Vagina (tissue), 2 donors: ENCODE measurements around the gene ALKBH6. TPM values are rescaled to one million over a fixed set of nuclear protein-coding genes. Genes with fewer than 3 reads are reported as not detected.
"Not testable (repeated sequence)": the region's sequence is repeated elsewhere in the genome, so short reads cannot be mapped to it uniquely, and the experiment has no call there.

ENCODE experiments used
- DNase-seq, 2 donors: peaks; one replicate each; pipeline ENCODE4 v3.0.0-alpha.2; 2017; ENCODE audit errors: extremely low spot score in 2 of 2
- H3K27ac ChIP-seq: fragments of 200-600 bp; sonication (generic); one replicate; pipeline ENCODE4 v1.5.1; 2019
- H3K27me3 ChIP-seq: fragments of 200-600 bp; sonication (generic); one replicate; pipeline ENCODE4 v1.5.1; 2019
- H3K36me3 ChIP-seq, 2 donors: fragments of 200-600 bp; sonication (generic); one replicate each; pipeline ENCODE4 v1.5.1; 2017 to 2019
- H3K4me1 ChIP-seq: fragments of 200-600 bp; sonication (generic); one replicate; pipeline ENCODE4 v1.5.1; 2019
- H3K4me3 ChIP-seq, 2 donors: fragments of 200-600 bp; sonication (generic); 1 replicate in 1 of 2; 2 replicates in 1 of 2; pipeline ENCODE4 v1.5.1; 2016 to 2019
- H3K9me3 ChIP-seq: fragments of 200-600 bp; sonication (generic); one replicate; pipeline ENCODE4 v1.5.1; 2019
- CTCF ChIP-seq, 3 experiments: fragments of 450-650 bp in 2 of 3; fragments of 200-600 bp in 1 of 3; sonication (generic) in 1 of 3; IDR thresholded peaks; one replicate each; pipeline ENCODE4 v1.5.1; 2017 to 2019; ENCODE audit warnings: antibody characterized with exemption in 3 of 3, mild to moderate bottlenecking in 2 of 3, moderate library complexity in 2 of 3
- POLR2A ChIP-seq, 2 donors: fragments of 450-650 bp; IDR thresholded peaks; one replicate each; pipeline ENCODE4 v1.6.1; 2017; ENCODE audit warnings: antibody characterized with exemption in 2 of 2, mild to moderate bottlenecking in 2 of 2, moderate library complexity in 2 of 2
- POLR2AphosphoS5 ChIP-seq, 2 donors: sonication (generic); formaldehyde crosslinking; IDR thresholded peaks; one replicate each; pipeline ENCODE4 v1.9.0; 2017; ENCODE audit warnings: antibody characterized with exemption in 2 of 2, mild to moderate bottlenecking in 2 of 2, low read depth in 1 of 2; ENCODE audit not compliant: insufficient read depth in 1 of 2
- intact Hi-C: fragments of 100-400 bp; cut with DNase I; formaldehyde crosslinking; loops from one replicate; pipeline ENCODE4 v1.15.1; 2023
- total RNA-seq: library from RNA; depleted of rRNA; stranded (reverse); fragments of >200 nt; gene quantifications from one replicate; pipeline ENCODE4 v1.2.3, GENCODE V29; 2016

Gene ALKBH6
- total RNA-seq, 1 donor from 2014 or later: 21.9 TPM

GRCh38 chr19:36049080-36049698 is 35.2 kb upstream of the ALKBH6 start:
- intact Hi-C loops: no loop called here
- H3K36me3 ChIP-seq: no peaks in the 10 kb centered on the region
- H3K27ac ChIP-seq: no peak overlapping the region
- no peak overlapping the region for H3K4me3 ChIP-seq
- H3K9me3 ChIP-seq: no peaks in the 10 kb centered on the region
- no peaks in the 10 kb centered on the region for H3K27me3 ChIP-seq
- H3K4me1 ChIP-seq: peaks cover 16% of the 10 kb centered on the region
- no peak for TF ChIP-seq POLR2A (IDR thresholded peaks at IDR 0.05)
- TF ChIP-seq POLR2AphosphoS5 (IDR thresholded peaks at IDR 0.05; ENCODE audit: insufficient read depth in 1 of 2, low read depth in 1 of 2): no peak
- TF ChIP-seq CTCF (IDR thresholded peaks at IDR 0.05): no peak
- no peak for DNase-seq

GRCh38 chr19:36047835-36048234 is 33.8 kb upstream of the ALKBH6 start:
- H3K27me3 ChIP-seq: no peaks in the 10 kb centered on the region
- H3K36me3 ChIP-seq: no peaks in the 10 kb centered on the region
- no peak for TF ChIP-seq POLR2AphosphoS5 (IDR thresholded peaks at IDR 0.05; ENCODE audit: insufficient read depth in 1 of 2, low read depth in 1 of 2)
- no peak overlapping the region for H3K27ac ChIP-seq
- H3K4me3 ChIP-seq: no peak overlapping the region
- intact Hi-C loops: no loop called here
- H3K9me3 ChIP-seq: no peaks in the 10 kb centered on the region
- DNase-seq: no peak
- peaks cover 10% of the 10 kb centered on the region for H3K4me1 ChIP-seq

GRCh38 chr19:36046443-36047050 is 32.5 kb upstream of the ALKBH6 start:
- H3K27me3 ChIP-seq: no peaks in the 10 kb centered on the region
- no peaks in the 10 kb centered on the region for H3K36me3 ChIP-seq
- no peak overlapping the region for H3K4me3 ChIP-seq
- no peaks in the 10 kb centered on the region for H3K9me3 ChIP-seq
- TF ChIP-seq POLR2AphosphoS5 (IDR thresholded peaks at IDR 0.05; ENCODE audit: insufficient read depth in 1 of 2, low read depth in 1 of 2): no peak
- no peak for DNase-seq
- no peak overlapping the region for H3K27ac ChIP-seq
- H3K4me1 ChIP-seq: peaks cover 6% of the 10 kb centered on the region
- intact Hi-C loops: no loop called here

GRCh38 chr19:36043952-36044351 is 29.9 kb upstream of the ALKBH6 start:
- peaks cover 9% of the 10 kb centered on the region for H3K4me1 ChIP-seq
- DNase-seq: no peak
- no peaks in the 10 kb centered on the region for H3K36me3 ChIP-seq
- intact Hi-C loops: no loop called here
- H3K27me3 ChIP-seq: no peaks in the 10 kb centered on the region
- TF ChIP-seq POLR2AphosphoS5 (IDR thresholded peaks at IDR 0.05; ENCODE audit: insufficient read depth in 1 of 2, low read depth in 1 of 2) (no peak), CTCF (IDR thresholded peaks at IDR 0.05) (no peak), POLR2A (IDR thresholded peaks at IDR 0.05) (no peak)
- H3K4me3 ChIP-seq: no peak overlapping the region
- no peaks in the 10 kb centered on the region for H3K9me3 ChIP-seq
- peak overlapping the region; percentile 54 for H3K27ac ChIP-seq

- TF ChIP-seq POLR2A (IDR thresholded peaks at IDR 0.05) (no peak), CTCF (IDR thresholded peaks at IDR 0.05) (no peak), POLR2AphosphoS5 (IDR thresholded peaks at IDR 0.05; ENCODE audit: insufficient read depth in 1 of 2, low read depth in 1 of 2) (no peak)
- intact Hi-C loops: no loop called here
- no peaks in the 10 kb centered on the region for H3K27me3 ChIP-seq
- H3K4me1 ChIP-seq: peaks cover 9% of the 10 kb centered on the region
- H3K4me3 ChIP-seq: no peak overlapping the region
- H3K9me3 ChIP-seq: no peaks in the 10 kb centered on the region
- no peak for DNase-seq
- no peaks in the 10 kb centered on the region for H3K36me3 ChIP-seq
- H3K27ac ChIP-seq: peak overlapping the region; percentile 69
These were observed 27.8 kb upstream of the ALKBH6 start for GRCh38 chr19:36041831-36042230.

GRCh38 chr19:36041092-36041491 is 27.1 kb upstream of the ALKBH6 start:
- H3K4me3 ChIP-seq, intact Hi-C loops, H3K9me3 ChIP-seq, H3K36me3 ChIP-seq, H3K27me3 ChIP-seq, H3K4me1 ChIP-seq, DNase-seq: not testable (repeated sequence)
- H3K27ac ChIP-seq: peak overlapping the region; percentile 69
